ENCODE results near the gene NDC1.

- TF ChIP-seq CTCF (IDR thresholded peaks at IDR 0.05), result no peak
- no peak for TF ChIP-seq POLR2AphosphoS5 (IDR thresholded peaks at IDR 0.05)
- TF ChIP-seq POLR2A (IDR thresholded peaks at IDR 0.05), result no peak
Measured at GRCh38 chr1:53722025-53722424, 116.1 kb downstream of the NDC1 start.

All from prostate gland (tissue), 2 donors.